ENCODE results near the gene CRACR2B. TPM values are rescaled to one million over a fixed set of nuclear protein-coding genes. Genes with fewer than 3 reads are reported as not detected.

The CRACR2B gene
- 0.43 and 2.4 TPM in 2 replicates for total RNA-seq

GRCh38 chr11:827897-828192 is at the start of gene CRACR2B:
Gene CRACR2B, plus strand, starts transcription at chr11:827919. Its CDS starts 689 bp downstream, at chr11:828608.

GRCh38 chr11:789943-790342 is 37.8 kb upstream of the CRACR2B start, which contains the start of gene CEND1:
Gene CEND1, minus strand, starts transcription at chr11:790090. Its CDS starts 1,514 bp downstream, at chr11:788576.

DNA sequence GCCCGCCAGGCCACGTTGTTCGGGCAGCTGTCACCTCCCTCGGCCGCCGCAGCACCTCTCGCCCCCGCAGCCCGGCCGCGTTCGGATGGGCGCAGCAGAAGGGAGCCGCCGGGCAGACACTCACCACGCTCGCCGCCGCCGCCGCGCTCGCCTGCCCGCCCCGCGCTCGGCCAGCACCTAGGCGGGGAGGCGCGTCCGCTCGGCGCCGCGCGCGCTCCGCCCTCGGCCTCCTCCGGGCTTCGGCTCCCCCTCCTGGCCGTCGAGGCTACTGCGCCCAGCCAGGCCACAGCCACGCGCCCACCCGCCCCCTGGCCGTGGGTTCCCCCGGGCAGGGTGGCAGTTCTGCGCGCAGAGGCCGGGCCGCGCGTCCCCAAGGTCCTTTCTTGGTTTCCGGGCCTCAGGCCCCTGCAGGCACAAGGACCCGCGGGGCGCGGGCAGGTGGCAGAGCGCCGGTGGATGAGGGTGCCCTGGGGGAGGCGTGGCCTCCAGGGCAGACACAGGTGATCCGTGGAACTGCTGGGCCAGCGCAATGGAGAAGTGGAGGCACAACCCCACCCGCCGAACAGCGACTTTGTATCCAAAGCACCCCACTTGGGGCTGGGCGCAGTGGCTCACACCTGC is 29.5 kb upstream of the CRACR2B start, which contains the start of gene SLC25A22:
TSS of gene SLC25A22 (minus strand) at position 189 of the 621 bp plus-strand sequence. CDS start 3,275 bp downstream, outside the sequence.

DNA sequence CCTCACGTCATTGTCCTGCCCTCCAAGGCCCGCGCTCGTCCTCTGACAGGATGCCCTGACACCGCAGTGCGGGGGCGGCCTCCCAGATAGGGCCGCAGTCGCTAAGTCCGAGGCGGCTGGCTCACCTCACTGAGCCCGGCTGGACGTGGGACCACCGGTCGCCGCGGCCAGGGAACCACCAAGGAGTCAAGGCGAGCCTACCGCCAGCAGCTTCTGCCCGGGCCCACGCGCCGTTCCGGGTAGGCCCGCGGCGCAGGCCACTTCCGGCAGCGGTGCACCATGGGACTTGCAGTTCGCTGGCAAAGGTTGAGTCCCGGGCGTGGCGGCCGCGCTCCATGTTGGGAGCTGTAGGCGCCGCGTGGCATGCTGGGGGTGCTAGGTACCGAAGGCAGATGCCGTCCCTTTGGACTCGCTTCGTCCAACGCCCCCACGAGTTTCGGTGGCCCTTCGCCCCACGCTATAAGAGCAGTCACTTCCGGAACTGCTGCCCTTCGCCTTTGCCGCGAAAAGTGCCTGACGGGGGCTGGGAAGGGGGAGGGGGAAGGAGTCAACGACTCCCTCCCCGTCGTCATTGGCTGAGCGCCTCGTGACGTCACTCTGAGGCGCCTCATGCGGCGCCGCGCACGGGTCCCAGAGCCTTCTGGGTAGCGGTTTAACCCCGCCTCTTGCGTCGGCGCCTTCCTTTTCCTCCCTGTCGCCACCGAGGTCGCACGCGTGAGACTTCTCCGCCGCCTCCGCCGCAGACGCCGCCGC is 18.3 kb upstream of the CRACR2B start, which contains the start of gene RPLP2:
TSS of gene RPLP2 (plus strand) at position 681 of the 753 bp plus-strand sequence. CDS start 268 bp downstream, outside the sequence.

GRCh38 chr11:818396-819128 is 9.2 kb upstream of the CRACR2B start, which contains the start of gene PNPLA2:
Gene PNPLA2, plus strand, starts transcription at chr11:818914. Its CDS starts 805 bp downstream, at chr11:819719.

GRCh38 chr11:832529-833113 is 4.9 kb downstream of the CRACR2B start, which contains the start of gene CD151:
Gene CD151, plus strand, starts transcription at chr11:832952. Its CDS starts 3,118 bp downstream, at chr11:836070.

DNA sequence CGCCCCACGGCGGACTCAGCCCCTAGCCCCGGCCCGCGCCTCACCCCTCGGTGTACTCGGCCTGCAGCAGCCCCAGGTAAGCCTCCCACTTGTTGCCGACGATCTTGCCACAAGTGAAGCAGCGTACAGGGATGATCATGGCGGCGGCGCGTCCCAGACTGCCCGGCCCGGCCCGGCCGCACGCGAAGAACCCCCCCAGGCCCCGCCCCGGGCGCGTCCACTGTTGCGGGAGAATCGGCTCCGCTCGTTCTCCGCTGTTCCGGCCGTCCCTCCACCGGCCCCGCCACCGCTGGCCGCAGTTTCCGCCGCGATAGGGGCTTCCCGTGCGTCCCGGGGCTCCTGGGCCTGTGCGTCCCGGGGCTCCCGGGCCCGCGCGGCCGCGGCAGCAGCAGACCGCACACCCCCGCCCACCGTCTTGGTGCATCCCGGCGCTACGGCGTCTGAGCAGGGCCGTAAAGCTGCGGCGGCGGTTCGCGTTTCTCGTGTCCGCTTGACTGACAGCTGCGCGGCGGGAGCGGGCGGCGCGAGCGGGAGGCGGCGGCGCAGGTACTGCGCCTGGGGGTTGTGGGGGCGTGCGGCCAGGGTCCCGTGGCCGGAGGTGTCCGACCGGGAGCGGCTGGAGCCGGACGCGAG is 14.8 kb downstream of the CRACR2B start, which contains the start of the genes POLR2L and TSPAN4:
TSS of gene POLR2L (minus strand) at position 160 of the 633 bp plus-strand sequence. CDS start at position 139, 21 bp downstream.
TSS of gene TSPAN4 (plus strand) at position 483 of the 633 bp plus-strand sequence. CDS start 7,453 bp downstream, outside the sequence.

Other genes starting within 250 kb of the CRACR2B start
- gene IRF7, start 212.0 kb upstream of the CRACR2B start, total RNA-seq: 10.8 and 21.7 TPM in 2 replicates
- gene CDHR5, start 203.0 kb upstream of the CRACR2B start, total RNA-seq: not detected in 2 replicates
- gene SCT, start 200.7 kb upstream of the CRACR2B start, total RNA-seq: not detected in 2 replicates
- not detected in 2 replicates for gene DRD4, start 190.7 kb upstream of the CRACR2B start, total RNA-seq
- gene DEAF1, start 132.7 kb upstream of the CRACR2B start, total RNA-seq: 31.1 and 41.1 TPM in 2 replicates
- 4.8 and 15.6 TPM in 2 replicates for gene TMEM80, start 132.1 kb upstream of the CRACR2B start, total RNA-seq
- gene EPS8L2, start 121.7 kb upstream of the CRACR2B start, total RNA-seq: 165 and 183 TPM in 2 replicates
- gene TALDO1, start 80.5 kb upstream of the CRACR2B start, total RNA-seq: 259 and 288 TPM in 2 replicates
- gene GATD1, start 50.4 kb upstream of the CRACR2B start, total RNA-seq: 19.5 and 23.2 TPM in 2 replicates
- gene CEND1, start 37.8 kb upstream of the CRACR2B start, total RNA-seq: not detected in 2 replicates
- 9.2 and 11.3 TPM in 2 replicates for gene SLC25A22, start 29.6 kb upstream of the CRACR2B start, total RNA-seq
- 4.8 and 7.2 TPM in 2 replicates for gene PIDD1, start 22.7 kb upstream of the CRACR2B start, total RNA-seq
- 347 and 511 TPM in 2 replicates for gene RPLP2, start 18.0 kb upstream of the CRACR2B start, total RNA-seq
- 11.1 and 11.9 TPM in 2 replicates for gene PNPLA2, start 9.0 kb upstream of the CRACR2B start, total RNA-seq
- gene CD151, start 5.0 kb downstream of the CRACR2B start, total RNA-seq: 274 and 430 TPM in 2 replicates
- 15.1 and 37.4 TPM in 2 replicates for gene POLR2L, start 14.6 kb downstream of the CRACR2B start, total RNA-seq
- gene TSPAN4, start 14.9 kb downstream of the CRACR2B start, total RNA-seq: 45.0 and 53.3 TPM in 2 replicates
- gene CHID1, start 82.9 kb downstream of the CRACR2B start, total RNA-seq: 56.9 and 59.9 TPM in 2 replicates
- 16.4 and 17.1 TPM in 2 replicates for gene AP2A2, start 98.0 kb downstream of the CRACR2B start, total RNA-seq
- not detected in 2 replicates for gene MUC6, start 208.8 kb downstream of the CRACR2B start, total RNA-seq
- gene MUC2, start 247.0 kb downstream of the CRACR2B start, total RNA-seq: not detected in 2 replicates

Measured in tracheal epithelial cell (primary cell).